GM12873 (cell line): Measurements from ENCODE around the gene MUC2.

Experiments used
- CTCF ChIP-seq: IDR thresholded peaks from 2 replicates; pipeline ENCODE4 v1.5.1; 2012; ENCODE audit warnings: low read depth, mild to moderate bottlenecking, moderate library complexity, low read length, control low read depth; ENCODE audit not compliant: insufficient read depth; ENCODE audit errors: missing control alignments

MUC2 gene

GRCh38 chr11:1037506-1038055 is 37.1 kb upstream of the MUC2 start:
- TF ChIP-seq CTCF = no peak

GRCh38 chr11:1038361-1038760 is 36.3 kb upstream of the MUC2 start:
- no peak for TF ChIP-seq CTCF

- TF ChIP-seq CTCF = no peak
Observed at GRCh38 chr11:1038921-1039320, 35.8 kb upstream of the MUC2 start.

GRCh38 chr11:1039481-1040427 is 34.9 kb upstream of the MUC2 start:
- TF ChIP-seq CTCF = no peak

- no peak for TF ChIP-seq CTCF
Observed at GRCh38 chr11:1040428-1041148, 34.1 kb upstream of the MUC2 start.

- no peak for TF ChIP-seq CTCF
Observed at GRCh38 chr11:1041149-1041467, 33.6 kb upstream of the MUC2 start.

- no peak for TF ChIP-seq CTCF
Observed at GRCh38 chr11:1041471-1041870, 33.2 kb upstream of the MUC2 start.
